GM10266 (cell line): ENCODE data around the gene KIZ.

ENCODE experiments used
- DNase-seq: peaks from one replicate; pipeline ENCODE4 v3.0.0; 2012; ENCODE audit errors: extremely low spot score
- CTCF ChIP-seq: IDR thresholded peaks from 2 replicates; pipeline ENCODE4 v1.5.1; 2012; ENCODE audit warnings: mild to moderate bottlenecking, low read depth; ENCODE audit not compliant: control insufficient read depth, insufficient read depth; ENCODE audit errors: missing control alignments

KIZ gene

GRCh38 chr20:21090111-21090618 lies 35.7 kb upstream of the KIZ start:
- no peak for TF ChIP-seq CTCF
- DNase-seq, result no peak

- TF ChIP-seq CTCF, result no peak
- DNase-seq, result no peak
Measured at GRCh38 chr20:21090721-21091120, 35.2 kb upstream of the KIZ start.

GRCh38 chr20:21092806-21093205 lies 33.1 kb upstream of the KIZ start:
- TF ChIP-seq CTCF, result no peak
- DNase-seq, result no peak

GRCh38 chr20:21096321-21097043 lies 29.4 kb upstream of the KIZ start:
- no peak for DNase-seq
- TF ChIP-seq CTCF, result no peak

DNA sequence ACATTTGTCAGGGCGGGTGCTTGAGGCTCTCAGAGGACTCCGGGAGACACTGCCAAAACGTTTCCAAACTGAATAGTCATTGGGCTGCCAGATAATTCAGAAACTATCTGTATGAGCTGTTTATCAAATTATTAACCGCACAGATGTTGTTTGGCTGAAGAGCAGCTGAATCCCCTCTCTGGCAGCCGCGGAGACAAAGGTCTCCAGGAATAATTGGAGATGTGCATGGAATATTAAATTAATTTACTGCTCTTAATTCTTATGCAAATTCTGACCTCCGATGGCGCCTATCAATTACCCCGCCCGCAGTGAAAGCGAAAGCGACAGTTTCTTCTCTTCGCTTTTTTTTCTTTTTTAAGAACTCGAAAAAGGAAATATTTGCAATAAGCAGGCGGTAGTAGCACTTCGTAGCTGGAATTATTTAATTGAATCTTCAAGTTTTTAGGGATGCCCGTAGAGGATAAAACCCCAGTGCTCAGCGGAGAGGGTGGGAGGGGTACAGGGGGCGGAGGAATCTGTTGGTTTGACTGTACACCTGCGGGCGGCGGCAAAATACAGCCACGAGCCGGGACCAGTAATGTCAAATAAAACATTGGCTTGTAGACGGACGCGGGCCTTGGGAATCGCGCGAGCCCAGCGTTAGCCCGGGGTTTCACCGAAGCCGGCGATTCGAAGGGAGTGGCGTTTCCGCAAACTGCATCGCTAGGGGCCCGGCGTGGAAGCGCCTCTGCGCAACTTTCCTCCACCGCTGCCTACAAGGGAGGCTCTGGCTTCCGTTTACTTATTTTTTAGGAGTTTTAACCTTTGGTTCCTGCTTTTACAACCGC lies 25.9 kb upstream of the KIZ start:
- TF ChIP-seq CTCF, result no peak
- DNase-seq, result peak; percentile 55

DNA sequence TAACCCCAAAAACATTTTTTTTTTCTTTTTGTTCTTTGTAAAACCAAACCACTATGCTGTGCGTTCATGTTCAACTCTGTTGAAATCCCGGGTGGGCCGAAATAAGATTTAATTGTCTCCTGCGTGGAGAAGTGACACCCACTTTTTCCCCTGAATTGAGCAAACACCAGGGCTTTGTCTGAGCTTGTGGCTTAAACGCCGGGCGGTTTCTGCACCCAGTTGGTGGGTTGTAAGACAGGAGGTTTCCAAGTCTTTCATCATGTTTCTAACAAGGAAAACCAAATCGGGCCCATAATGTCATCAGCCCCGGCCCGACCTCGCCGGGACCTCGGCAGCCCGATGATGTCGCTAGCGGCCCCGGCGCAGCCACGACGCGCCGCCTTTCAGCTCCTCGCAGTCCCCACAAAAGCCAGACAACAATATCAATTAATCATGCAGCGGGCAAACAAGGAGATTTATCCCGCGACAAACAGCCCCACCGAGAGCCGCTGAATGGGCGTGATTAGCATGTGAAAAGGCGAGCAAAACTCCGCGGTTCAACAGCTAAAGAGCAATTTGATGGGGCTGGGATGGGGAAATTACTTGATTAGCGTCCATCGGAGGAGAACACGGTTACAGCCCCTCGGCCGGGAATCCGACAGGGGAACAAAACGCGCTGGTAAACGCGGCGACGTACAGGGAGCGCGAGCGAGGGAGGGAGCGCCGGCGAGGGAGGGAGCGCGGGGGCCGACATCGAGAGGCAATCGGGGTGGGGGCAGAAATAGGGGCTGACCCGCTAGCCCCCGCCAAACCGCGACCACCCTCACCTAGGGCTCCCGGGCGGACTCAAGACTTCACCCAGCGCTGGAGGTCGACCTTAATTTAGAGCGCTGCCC lies 25.1 kb upstream of the KIZ start:
- no peak for TF ChIP-seq CTCF
- peak; percentile 38 for DNase-seq
